ENCODE results near the gene HELZ. TPM values are rescaled to one million over a fixed set of nuclear protein-coding genes. Genes with fewer than 3 reads are reported as not detected.

HELZ gene
- total and polyA plus RNA-seq, 4 donors: 3.8 to 69.2 (median 25.7) TPM

- 97% methylated on average over 8 of the region's 8 CpGs for WGBS
- no peak for DNase-seq (ENCODE audit: low spot score)
- no peak overlapping the region for H3K9ac ChIP-seq (ENCODE audit: low read depth in 1 of 2, low read length in 2 of 2)
- TF ChIP-seq FOXA2 (IDR thresholded peaks at IDR 0.05): no peak
- H3K4me1 ChIP-seq (ENCODE audit: control insufficient read depth in 4 of 4, insufficient read depth in 4 of 4, low read length in 3 of 4): peaks cover 0 to 3% (median 0%) of the 10 kb centered on the region in 4 donors
- H3K27ac ChIP-seq (ENCODE audit: low read depth in 1 of 2, low read length in 2 of 2): no peak overlapping the region
- no peaks in the 10 kb centered on the region for H3K9me3 ChIP-seq (ENCODE audit: control insufficient read depth in 4 of 4, low read length in 3 of 4)
- no peak overlapping the region for H3K4me3 ChIP-seq (ENCODE audit: low read depth in 1 of 3, low read length in 3 of 3)
- H3K27me3 ChIP-seq (ENCODE audit: control insufficient read depth in 4 of 4, insufficient read depth in 4 of 4, low read length in 3 of 4): no peaks in the 10 kb centered on the region
- no peaks in the 10 kb centered on the region for H3K36me3 ChIP-seq (ENCODE audit: control insufficient read depth in 4 of 4, insufficient read depth in 3 of 4, low read depth in 1 of 4, low read length in 3 of 4)
Observed at GRCh38 chr17:67058036-67058435, 187.0 kb downstream of the HELZ start.

DNA sequence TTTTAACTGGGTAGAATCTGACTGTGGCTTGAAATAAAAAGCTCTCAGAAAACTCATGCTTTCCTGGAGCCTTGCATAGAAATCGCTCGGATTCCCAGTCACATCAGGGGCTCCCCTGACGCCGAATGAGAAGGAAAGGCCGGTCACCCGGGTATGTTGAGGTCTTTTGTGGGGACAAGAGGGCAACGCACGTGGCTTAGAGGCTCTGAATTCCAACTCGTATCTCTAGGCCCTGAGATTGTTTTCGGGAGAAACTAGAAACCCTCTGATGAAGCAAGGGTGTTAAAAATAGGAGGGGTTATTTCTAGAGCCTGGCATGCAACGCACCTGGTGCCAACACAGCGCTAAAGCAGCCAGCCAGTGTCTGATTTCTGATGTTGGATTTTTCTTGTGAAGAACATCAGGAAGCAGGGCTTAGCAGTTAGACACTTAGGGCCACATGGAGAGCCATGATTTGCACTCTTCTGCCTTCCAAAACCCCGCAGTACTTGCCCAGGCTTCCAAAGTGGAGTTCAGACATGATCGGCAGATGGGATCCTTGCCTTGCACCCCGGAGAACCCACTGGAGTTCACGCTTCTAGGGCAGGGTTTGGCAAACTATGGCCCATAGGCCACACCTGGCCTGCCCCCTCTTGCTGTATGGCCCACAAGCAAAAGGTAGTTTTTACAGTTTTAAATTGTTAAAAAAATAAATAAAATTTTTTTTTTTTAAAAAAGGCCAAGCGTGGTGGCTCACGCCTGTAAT is 188.1 kb downstream of the HELZ start:
- Histone ChIP-seq H3K9ac (ENCODE audit: low read depth in 1 of 2, low read length in 2 of 2) (no peak overlapping the region), H3K27ac (ENCODE audit: low read depth in 1 of 2, low read length in 2 of 2) (no peak overlapping the region), H3K36me3 (ENCODE audit: control insufficient read depth in 4 of 4, insufficient read depth in 3 of 4, low read depth in 1 of 4, low read length in 3 of 4) (no peaks in the 10 kb centered on the region), H3K4me3 (ENCODE audit: low read depth in 1 of 3, low read length in 3 of 3) (no peak overlapping the region), H3K27me3 (ENCODE audit: control insufficient read depth in 4 of 4, insufficient read depth in 4 of 4, low read length in 3 of 4) (no peaks in the 10 kb centered on the region), H3K9me3 (ENCODE audit: control insufficient read depth in 4 of 4, low read length in 3 of 4) (no peaks in the 10 kb centered on the region), H3K4me1 (ENCODE audit: control insufficient read depth in 4 of 4, insufficient read depth in 4 of 4, low read length in 3 of 4) (no peaks in the 10 kb centered on the region)
- DNase-seq (ENCODE audit: low spot score): no peak
- no peak for TF ChIP-seq EGR1 (IDR thresholded peaks at IDR 0.05; ENCODE audit: low read depth in 2 of 2)
- TF ChIP-seq MAX (IDR thresholded peaks at IDR 0.05): no peak
- no peak for TF ChIP-seq RXRA (IDR thresholded peaks at IDR 0.05)
- TF ChIP-seq, protein P1, sequence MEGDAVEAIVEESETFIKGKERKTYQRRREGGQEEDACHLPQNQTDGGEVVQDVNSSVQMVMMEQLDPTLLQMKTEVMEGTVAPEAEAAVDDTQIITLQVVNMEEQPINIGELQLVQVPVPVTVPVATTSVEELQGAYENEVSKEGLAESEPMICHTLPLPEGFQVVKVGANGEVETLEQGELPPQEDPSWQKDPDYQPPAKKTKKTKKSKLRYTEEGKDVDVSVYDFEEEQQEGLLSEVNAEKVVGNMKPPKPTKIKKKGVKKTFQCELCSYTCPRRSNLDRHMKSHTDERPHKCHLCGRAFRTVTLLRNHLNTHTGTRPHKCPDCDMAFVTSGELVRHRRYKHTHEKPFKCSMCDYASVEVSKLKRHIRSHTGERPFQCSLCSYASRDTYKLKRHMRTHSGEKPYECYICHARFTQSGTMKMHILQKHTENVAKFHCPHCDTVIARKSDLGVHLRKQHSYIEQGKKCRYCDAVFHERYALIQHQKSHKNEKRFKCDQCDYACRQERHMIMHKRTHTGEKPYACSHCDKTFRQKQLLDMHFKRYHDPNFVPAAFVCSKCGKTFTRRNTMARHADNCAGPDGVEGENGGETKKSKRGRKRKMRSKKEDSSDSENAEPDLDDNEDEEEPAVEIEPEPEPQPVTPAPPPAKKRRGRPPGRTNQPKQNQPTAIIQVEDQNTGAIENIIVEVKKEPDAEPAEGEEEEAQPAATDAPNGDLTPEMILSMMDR (IDR thresholded peaks at IDR 0.05; ENCODE audit: low read depth, low read length, missing input control): no peak
- TF ChIP-seq HNF4G (IDR thresholded peaks at IDR 0.05): no peak
- TF ChIP-seq TAF1 (conservative IDR thresholded peaks at IDR 0.05): no peak
- TF ChIP-seq, protein P2, sequence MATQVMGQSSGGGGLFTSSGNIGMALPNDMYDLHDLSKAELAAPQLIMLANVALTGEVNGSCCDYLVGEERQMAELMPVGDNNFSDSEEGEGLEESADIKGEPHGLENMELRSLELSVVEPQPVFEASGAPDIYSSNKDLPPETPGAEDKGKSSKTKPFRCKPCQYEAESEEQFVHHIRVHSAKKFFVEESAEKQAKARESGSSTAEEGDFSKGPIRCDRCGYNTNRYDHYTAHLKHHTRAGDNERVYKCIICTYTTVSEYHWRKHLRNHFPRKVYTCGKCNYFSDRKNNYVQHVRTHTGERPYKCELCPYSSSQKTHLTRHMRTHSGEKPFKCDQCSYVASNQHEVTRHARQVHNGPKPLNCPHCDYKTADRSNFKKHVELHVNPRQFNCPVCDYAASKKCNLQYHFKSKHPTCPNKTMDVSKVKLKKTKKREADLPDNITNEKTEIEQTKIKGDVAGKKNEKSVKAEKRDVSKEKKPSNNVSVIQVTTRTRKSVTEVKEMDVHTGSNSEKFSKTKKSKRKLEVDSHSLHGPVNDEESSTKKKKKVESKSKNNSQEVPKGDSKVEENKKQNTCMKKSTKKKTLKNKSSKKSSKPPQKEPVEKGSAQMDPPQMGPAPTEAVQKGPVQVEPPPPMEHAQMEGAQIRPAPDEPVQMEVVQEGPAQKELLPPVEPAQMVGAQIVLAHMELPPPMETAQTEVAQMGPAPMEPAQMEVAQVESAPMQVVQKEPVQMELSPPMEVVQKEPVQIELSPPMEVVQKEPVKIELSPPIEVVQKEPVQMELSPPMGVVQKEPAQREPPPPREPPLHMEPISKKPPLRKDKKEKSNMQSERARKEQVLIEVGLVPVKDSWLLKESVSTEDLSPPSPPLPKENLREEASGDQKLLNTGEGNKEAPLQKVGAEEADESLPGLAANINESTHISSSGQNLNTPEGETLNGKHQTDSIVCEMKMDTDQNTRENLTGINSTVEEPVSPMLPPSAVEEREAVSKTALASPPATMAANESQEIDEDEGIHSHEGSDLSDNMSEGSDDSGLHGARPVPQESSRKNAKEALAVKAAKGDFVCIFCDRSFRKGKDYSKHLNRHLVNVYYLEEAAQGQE (IDR thresholded peaks at IDR 0.05): no peak
- no peak for TF ChIP-seq NR2F2 (IDR thresholded peaks at IDR 0.05)
- no peak for TF ChIP-seq ATF3 (IDR thresholded peaks at IDR 0.05)
- no peak for TF ChIP-seq JUND (IDR thresholded peaks at IDR 0.05)
- no peak for TF ChIP-seq YY1 (IDR thresholded peaks at IDR 0.05)
- no peak for TF ChIP-seq RAD21 (IDR thresholded peaks at IDR 0.05)
- TF ChIP-seq GABPA (IDR thresholded peaks at IDR 0.05 in 1 of 2, conservative IDR thresholded peaks at IDR 0.05 in 1 of 2): no peak
- 91% methylated on average over 18 of the region's 18 CpGs for WGBS
